ENCODE data around the gene SLC45A1. TPM values are rescaled to one million over a fixed set of nuclear protein-coding genes. Genes with fewer than 3 reads are reported as not detected.

SLC45A1 gene
- total RNA-seq, 1 donor from 2014 or later: 2.5 TPM

GRCh38 chr1:8374356-8374755 lies 56.4 kb downstream of the SLC45A1 start:
- H3K4me1 Mint-ChIP-seq: peaks cover 76% of the 10 kb centered on the region
- H3K4me3 Mint-ChIP-seq: peak overlapping the region; percentile 3
- no peak for DNase-seq (ENCODE audit: low read depth, low spot score)
- no peaks in the 10 kb centered on the region for H3K9me3 Mint-ChIP-seq
- no peak overlapping the region for H3K27ac Mint-ChIP-seq (ENCODE audit: unreplicated experiment)
- no peaks in the 10 kb centered on the region for H3K27me3 Mint-ChIP-seq (ENCODE audit: low read depth)
- H3K36me3 Mint-ChIP-seq (ENCODE audit: low read depth): peaks cover 4% of the 10 kb centered on the region
- TF ChIP-seq CTCF (conservative IDR thresholded peaks at IDR 0.05): no peak

- no peak overlapping the region for H3K27ac Mint-ChIP-seq (ENCODE audit: unreplicated experiment)
- H3K4me1 Mint-ChIP-seq: peaks cover 71% of the 10 kb centered on the region
- H3K36me3 Mint-ChIP-seq (ENCODE audit: low read depth): peaks cover 4% of the 10 kb centered on the region
- no peak for DNase-seq (ENCODE audit: low read depth, low spot score)
- no peaks in the 10 kb centered on the region for H3K27me3 Mint-ChIP-seq (ENCODE audit: low read depth)
- H3K4me3 Mint-ChIP-seq: peak overlapping the region; percentile 3
- no peaks in the 10 kb centered on the region for H3K9me3 Mint-ChIP-seq
- peak; percentile 55 for TF ChIP-seq CTCF (conservative IDR thresholded peaks at IDR 0.05)
Measured at GRCh38 chr1:8374812-8375211, 56.9 kb downstream of the SLC45A1 start.

GRCh38 chr1:8376358-8376840 lies 58.5 kb downstream of the SLC45A1 start:
- DNase-seq (ENCODE audit: low read depth, low spot score): no peak
- Mint-ChIP-seq H3K27ac (ENCODE audit: unreplicated experiment) (no peak overlapping the region), H3K36me3 (ENCODE audit: low read depth) (peaks cover 8% of the 10 kb centered on the region), H3K4me3 (no peak overlapping the region), H3K4me1 (peaks cover 61% of the 10 kb centered on the region), H3K27me3 (ENCODE audit: low read depth) (no peaks in the 10 kb centered on the region), H3K9me3 (no peaks in the 10 kb centered on the region)
- no peak for TF ChIP-seq CTCF (conservative IDR thresholded peaks at IDR 0.05)

- no peak for TF ChIP-seq CTCF (conservative IDR thresholded peaks at IDR 0.05)
- H3K27ac Mint-ChIP-seq (ENCODE audit: unreplicated experiment): no peak overlapping the region
- no peak overlapping the region for H3K4me3 Mint-ChIP-seq
- no peaks in the 10 kb centered on the region for H3K9me3 Mint-ChIP-seq
- DNase-seq (ENCODE audit: low read depth, low spot score): no peak
- H3K4me1 Mint-ChIP-seq: peaks cover 59% of the 10 kb centered on the region
- peaks cover 8% of the 10 kb centered on the region for H3K36me3 Mint-ChIP-seq (ENCODE audit: low read depth)
- no peaks in the 10 kb centered on the region for H3K27me3 Mint-ChIP-seq (ENCODE audit: low read depth)
Measured at GRCh38 chr1:8377271-8377981, 59.5 kb downstream of the SLC45A1 start.

- Mint-ChIP-seq H3K36me3 (ENCODE audit: low read depth) (peaks cover 11% of the 10 kb centered on the region), H3K9me3 (no peaks in the 10 kb centered on the region), H3K27ac (ENCODE audit: unreplicated experiment) (no peak overlapping the region), H3K4me3 (no peak overlapping the region), H3K27me3 (ENCODE audit: low read depth) (no peaks in the 10 kb centered on the region), H3K4me1 (peaks cover 58% of the 10 kb centered on the region)
- TF ChIP-seq CTCF (conservative IDR thresholded peaks at IDR 0.05): no peak
- DNase-seq (ENCODE audit: low read depth, low spot score): no peak
Measured at GRCh38 chr1:8378178-8378577, 60.3 kb downstream of the SLC45A1 start.
